ENCODE measurements around the gene TEC. TPM values are rescaled to one million over a fixed set of nuclear protein-coding genes. Genes with fewer than 3 reads are reported as not detected.

Gene TEC
- total RNA-seq, 1 donor from 2014 or later, result not detected

DNA sequence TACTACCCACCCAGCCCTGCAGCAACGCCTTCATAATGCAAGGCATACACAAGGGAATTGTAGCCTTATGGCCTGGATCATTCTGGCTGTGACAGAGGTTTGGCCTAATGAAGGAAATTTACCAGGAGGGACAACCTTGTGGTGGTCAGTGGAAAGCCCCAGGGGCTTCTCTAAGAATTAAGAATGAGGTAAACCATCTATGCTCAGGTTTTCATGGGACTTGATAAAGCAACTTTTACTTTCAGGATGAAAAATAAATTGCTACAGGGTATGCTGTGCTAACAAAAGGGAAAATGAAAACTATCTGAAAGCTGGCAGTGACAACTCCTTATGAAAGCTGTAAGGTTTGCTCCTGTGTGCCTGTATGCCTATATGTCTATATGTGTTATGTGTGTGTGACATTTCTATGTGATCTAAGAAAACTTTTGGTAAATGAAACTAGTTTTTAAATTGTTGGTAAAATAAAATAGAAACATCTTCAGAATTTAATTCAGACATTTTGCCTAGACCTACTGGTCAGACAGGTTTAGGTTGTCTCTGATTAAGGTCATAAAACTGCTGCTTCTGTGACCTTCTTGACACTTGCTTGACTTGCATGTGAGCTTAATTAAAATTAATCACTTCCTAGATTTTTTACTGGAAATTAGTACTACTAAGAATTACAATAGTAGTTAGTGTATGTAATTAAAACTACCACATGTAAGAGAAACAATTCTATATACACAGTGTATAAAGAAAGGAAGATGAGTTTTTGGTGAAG lies 115.7 kb downstream of the TEC start:
- H3K27ac Mint-ChIP-seq, result no peak overlapping the region
- peaks cover 9% of the 10 kb centered on the region for H3K9me3 Mint-ChIP-seq
- H3K27ac ChIP-seq, result no peak overlapping the region
- no peaks in the 10 kb centered on the region for H4K20me1 ChIP-seq (ENCODE audit: low read depth)
- peaks cover 10% of the 10 kb centered on the region for H3K9me3 ChIP-seq (ENCODE audit: low read depth)
- H3K4me3 Mint-ChIP-seq, result no peak overlapping the region
- no peak overlapping the region for H3K9ac ChIP-seq
- no peak for DNase-seq (ENCODE audit: low spot score)
- no peak for TF ChIP-seq CTCF (IDR thresholded peaks at IDR 0.05)
- no peak for TF ChIP-seq EZH2phosphoT487 (IDR thresholded peaks at IDR 0.05)
- no peak for TF ChIP-seq EZH2 (IDR thresholded peaks at IDR 0.05)
- no peak overlapping the region for H3K4me2 ChIP-seq
- no peaks in the 10 kb centered on the region for H3K27me3 ChIP-seq
- no peaks in the 10 kb centered on the region for H3F3A ChIP-seq (ENCODE audit: low read depth)
- H2AFZ ChIP-seq (replicated peaks), result no peak overlapping the region
- H3K4me3 ChIP-seq, result no peak overlapping the region
- no peaks in the 10 kb centered on the region for H3K79me2 ChIP-seq (ENCODE audit: low read depth)
- no peaks in the 10 kb centered on the region for H3K4me1 Mint-ChIP-seq
- H3K27me3 Mint-ChIP-seq (ENCODE audit: insufficient read depth, low read depth), result no peaks in the 10 kb centered on the region
- H3K36me3 ChIP-seq, result no peaks in the 10 kb centered on the region
- H3K36me3 Mint-ChIP-seq, result no peaks in the 10 kb centered on the region
- no peaks in the 10 kb centered on the region for H3K4me1 ChIP-seq

DNA sequence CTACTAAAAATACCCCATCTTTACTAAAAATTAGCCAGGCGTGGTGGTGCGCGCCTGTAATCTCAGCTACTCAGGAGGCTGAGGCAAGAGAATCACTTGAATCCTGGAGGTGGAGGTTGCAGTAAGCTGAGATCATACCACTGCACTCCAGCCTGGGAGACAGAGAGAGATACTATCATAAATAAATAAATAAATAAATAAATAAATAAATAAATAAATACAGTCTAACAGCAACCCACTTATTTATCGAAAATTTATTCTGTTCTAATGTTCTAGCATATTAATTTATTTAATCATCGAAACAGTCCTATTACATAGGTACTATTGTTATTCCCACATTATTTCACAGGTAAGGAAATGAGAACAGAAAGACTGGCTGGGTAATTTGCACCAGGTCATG lies 117.4 kb downstream of the TEC start:
- no peaks in the 10 kb centered on the region for H3K79me2 ChIP-seq (ENCODE audit: low read depth)
- no peak overlapping the region for H2AFZ ChIP-seq (replicated peaks)
- H3K36me3 Mint-ChIP-seq, result no peaks in the 10 kb centered on the region
- no peak overlapping the region for H3K4me3 ChIP-seq
- no peaks in the 10 kb centered on the region for H3K4me1 ChIP-seq
- no peak for DNase-seq (ENCODE audit: low spot score)
- no peaks in the 10 kb centered on the region for H3F3A ChIP-seq (ENCODE audit: low read depth)
- H3K36me3 ChIP-seq, result no peaks in the 10 kb centered on the region
- H3K27me3 Mint-ChIP-seq (ENCODE audit: insufficient read depth, low read depth), result no peaks in the 10 kb centered on the region
- no peak overlapping the region for H3K4me2 ChIP-seq
- no peak overlapping the region for H3K27ac Mint-ChIP-seq
- H4K20me1 ChIP-seq (ENCODE audit: low read depth), result no peaks in the 10 kb centered on the region
- peaks cover 10% of the 10 kb centered on the region for H3K9me3 ChIP-seq (ENCODE audit: low read depth)
- no peaks in the 10 kb centered on the region for H3K4me1 Mint-ChIP-seq
- no peak overlapping the region for H3K4me3 Mint-ChIP-seq
- no peak overlapping the region for H3K9ac ChIP-seq
- peaks cover 9% of the 10 kb centered on the region for H3K9me3 Mint-ChIP-seq
- no peak overlapping the region for H3K27ac ChIP-seq
- TF ChIP-seq EZH2phosphoT487 (IDR thresholded peaks at IDR 0.05), result no peak
- TF ChIP-seq EZH2 (IDR thresholded peaks at IDR 0.05), result no peak
- no peak for TF ChIP-seq CTCF (IDR thresholded peaks at IDR 0.05)
- no peaks in the 10 kb centered on the region for H3K27me3 ChIP-seq

- Histone ChIP-seq H3K27ac (no peak overlapping the region), H3K27me3 (no peaks in the 10 kb centered on the region), H2AFZ (replicated peaks) (no peak overlapping the region), H4K20me1 (ENCODE audit: low read depth) (no peaks in the 10 kb centered on the region), H3K4me3 (no peak overlapping the region), H3K4me2 (no peak overlapping the region), H3K36me3 (no peaks in the 10 kb centered on the region), H3F3A (ENCODE audit: low read depth) (no peaks in the 10 kb centered on the region), H3K79me2 (ENCODE audit: low read depth) (no peaks in the 10 kb centered on the region), H3K9me3 (ENCODE audit: low read depth) (peaks cover 5% of the 10 kb centered on the region), H3K9ac (no peak overlapping the region), H3K4me1 (peaks cover 9% of the 10 kb centered on the region)
- Mint-ChIP-seq H3K4me3 (no peak overlapping the region), H3K36me3 (no peaks in the 10 kb centered on the region), H3K9me3 (peaks cover 9% of the 10 kb centered on the region), H3K27ac (no peak overlapping the region), H3K27me3 (ENCODE audit: insufficient read depth, low read depth) (no peaks in the 10 kb centered on the region), H3K4me1 (no peaks in the 10 kb centered on the region)
- no peak for DNase-seq (ENCODE audit: low spot score)
- TF ChIP-seq CTCF (IDR thresholded peaks at IDR 0.05) (no peak), EZH2 (IDR thresholded peaks at IDR 0.05) (no peak), EZH2phosphoT487 (IDR thresholded peaks at IDR 0.05) (no peak)
These were observed 119.7 kb downstream of the TEC start for GRCh38 chr4:48149827-48150370.

All from neural progenitor cell (in vitro differentiated cells).